CD4-positive, alpha-beta T cell treated with Interleukin-17A for 4 hours (primary cell): ENCODE measurements around the gene LANCL1.
"Not testable (repeated sequence)": the region's sequence is repeated elsewhere in the genome, so short reads cannot be mapped to it uniquely, and the experiment has no call there.

Experiments
- DNase-seq: peaks from one replicate; pipeline ENCODE4 v3.0.0-alpha.2; 2020; ENCODE audit warnings: mixed read lengths

The LANCL1 gene

GRCh38 chr2:210459407-210459806, 17.2 kb downstream of the LANCL1 start:
- no peak for DNase-seq

- no peak for DNase-seq
These were observed 18.2 kb downstream of the LANCL1 start for GRCh38 chr2:210458395-210458794.

DNA sequence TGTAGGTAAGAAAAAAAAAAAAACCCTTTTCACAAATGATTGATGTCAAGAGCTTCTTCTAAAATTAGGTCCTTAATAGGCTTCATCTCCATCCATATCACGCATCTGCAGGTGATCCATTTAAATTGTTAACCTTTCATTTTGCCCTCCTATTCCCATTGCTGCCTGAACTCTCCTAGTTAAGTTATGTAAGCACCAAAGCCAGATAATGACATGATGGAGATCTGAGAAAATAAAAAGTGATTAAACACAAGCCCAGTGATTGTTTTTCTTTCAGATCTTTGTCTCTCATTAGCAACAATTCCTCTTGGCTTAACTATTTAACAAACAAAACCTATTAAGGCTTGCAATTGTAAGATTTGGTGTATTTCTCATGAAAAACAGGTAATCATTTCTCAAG, 20.0 kb downstream of the LANCL1 start:
- DNase-seq, result no peak

- DNase-seq, result no peak
These were observed 22.2 kb downstream of the LANCL1 start for GRCh38 chr2:210454336-210454735.

- no peak for DNase-seq
These were observed 24.4 kb downstream of the LANCL1 start for GRCh38 chr2:210452194-210452593.

- DNase-seq, result not testable (repeated sequence)
These were observed 25.6 kb downstream of the LANCL1 start for GRCh38 chr2:210450942-210451341.

GRCh38 chr2:210445732-210446131, 30.8 kb downstream of the LANCL1 start:
- DNase-seq, result no peak

DNA sequence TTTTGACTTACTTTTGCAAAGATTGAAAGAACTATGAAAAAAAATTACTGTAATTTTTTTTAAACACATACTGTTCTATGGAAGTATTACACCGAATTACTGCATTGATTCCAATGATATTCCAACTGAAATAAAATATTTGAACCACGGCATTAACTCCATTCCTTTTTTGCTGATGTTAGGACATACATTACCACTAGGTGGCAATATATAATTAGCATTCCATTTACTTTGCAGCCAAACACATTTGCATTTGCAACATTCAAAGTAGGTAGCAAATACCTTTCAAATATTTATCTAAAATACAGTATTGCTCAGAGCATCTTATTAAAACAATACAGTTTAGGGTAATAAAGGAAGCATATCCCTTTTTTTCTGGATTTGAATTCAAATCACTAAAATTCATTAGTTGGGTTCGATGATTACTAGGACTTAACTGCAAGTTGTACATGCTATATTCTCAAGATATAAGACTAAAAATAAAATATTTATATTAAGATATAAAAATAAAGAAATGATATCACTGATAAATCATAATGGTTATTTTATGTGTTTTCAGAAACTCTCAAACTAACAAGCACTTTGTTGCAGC, 31.3 kb downstream of the LANCL1 start:
- no peak for DNase-seq

DNA sequence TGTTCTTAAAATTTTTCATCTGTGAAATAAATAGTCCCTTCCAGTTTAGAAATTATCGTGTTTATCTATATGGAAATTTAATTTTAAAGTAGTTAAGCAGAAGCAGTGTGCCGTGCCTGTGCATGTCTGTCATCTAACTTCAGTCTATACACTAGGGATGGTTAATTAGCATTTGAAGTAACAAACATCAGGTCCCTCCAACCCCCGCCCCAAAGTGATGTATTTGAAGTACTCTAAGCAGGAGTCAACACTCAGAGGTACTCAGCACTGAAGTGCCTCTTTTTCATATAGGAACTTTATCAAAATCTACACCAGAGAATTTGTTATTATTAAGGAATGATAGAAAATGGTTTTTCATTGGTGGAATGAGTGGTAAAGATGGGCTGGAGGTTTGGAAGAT, 33.0 kb downstream of the LANCL1 start:
- no peak for DNase-seq

DNA sequence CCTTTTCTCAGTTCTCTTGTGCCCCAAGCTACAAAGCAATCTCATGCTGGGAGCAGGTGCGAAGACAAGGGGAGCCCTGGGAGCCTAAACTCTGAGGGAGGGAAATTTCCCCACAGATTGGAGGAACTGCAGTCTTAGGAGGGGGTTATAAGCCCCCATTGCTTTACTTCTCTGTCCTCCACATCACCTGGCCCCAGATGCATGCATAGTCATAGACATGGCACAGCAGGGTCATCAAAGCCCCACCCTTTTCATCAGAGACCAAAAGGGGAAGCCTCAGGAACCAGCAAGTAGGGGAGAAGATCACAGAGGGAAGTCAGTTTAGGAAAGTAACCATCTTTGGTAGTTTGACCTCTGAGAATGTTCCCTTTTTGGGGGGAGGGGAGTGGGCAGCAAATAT, 33.7 kb downstream of the LANCL1 start:
- DNase-seq, result no peak

DNA sequence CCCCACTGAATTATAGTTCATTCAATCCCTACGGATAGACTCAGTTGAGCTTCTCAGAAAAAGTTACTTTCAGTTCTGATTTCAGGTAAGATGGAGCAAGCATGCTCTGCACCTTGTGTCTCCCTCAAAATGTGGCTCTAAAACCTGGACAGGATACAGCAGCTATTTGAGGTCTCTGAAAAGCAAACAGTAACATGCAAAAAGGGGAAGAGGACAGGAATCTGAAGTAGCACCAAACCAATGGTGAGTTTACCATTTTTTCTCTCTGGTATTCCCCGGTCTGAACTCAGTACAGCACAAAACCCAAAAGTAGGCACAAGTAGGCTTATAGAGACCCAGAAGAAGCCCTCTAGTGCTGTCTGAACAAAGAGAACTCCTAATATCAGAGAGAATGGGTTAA, 34.1 kb downstream of the LANCL1 start:
- no peak for DNase-seq

GRCh38 chr2:210440206-210440605, 36.4 kb downstream of the LANCL1 start:
- no peak for DNase-seq

- no peak for DNase-seq
These were observed 41.1 kb downstream of the LANCL1 start for GRCh38 chr2:210435439-210435838.

DNA sequence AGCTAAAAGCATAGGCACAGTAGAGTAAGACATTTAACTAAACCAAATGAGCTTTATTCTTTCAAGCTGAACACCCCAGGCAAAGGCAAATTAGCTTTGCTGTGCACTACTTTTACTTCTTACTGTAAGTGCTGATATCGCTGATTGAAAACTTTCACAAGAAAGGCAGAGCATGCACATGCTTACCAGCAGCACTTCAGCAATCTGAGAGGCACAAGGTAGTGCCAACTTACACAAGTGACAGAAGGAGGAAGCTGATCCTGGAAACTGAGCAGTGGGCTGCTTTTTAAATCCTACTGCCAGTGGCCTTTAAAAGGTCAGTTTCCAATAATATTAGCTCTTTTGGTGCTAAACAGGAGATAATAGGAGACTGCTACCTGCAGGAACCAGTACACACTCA, 43.9 kb downstream of the LANCL1 start:
- no peak for DNase-seq

- no peak for DNase-seq
These were observed 47.0 kb downstream of the LANCL1 start for GRCh38 chr2:210429403-210430137.

- no peak for DNase-seq
These were observed 48.0 kb downstream of the LANCL1 start for GRCh38 chr2:210428393-210429179.

GRCh38 chr2:210427309-210427708, 49.2 kb downstream of the LANCL1 start:
- not testable (repeated sequence) for DNase-seq

DNA sequence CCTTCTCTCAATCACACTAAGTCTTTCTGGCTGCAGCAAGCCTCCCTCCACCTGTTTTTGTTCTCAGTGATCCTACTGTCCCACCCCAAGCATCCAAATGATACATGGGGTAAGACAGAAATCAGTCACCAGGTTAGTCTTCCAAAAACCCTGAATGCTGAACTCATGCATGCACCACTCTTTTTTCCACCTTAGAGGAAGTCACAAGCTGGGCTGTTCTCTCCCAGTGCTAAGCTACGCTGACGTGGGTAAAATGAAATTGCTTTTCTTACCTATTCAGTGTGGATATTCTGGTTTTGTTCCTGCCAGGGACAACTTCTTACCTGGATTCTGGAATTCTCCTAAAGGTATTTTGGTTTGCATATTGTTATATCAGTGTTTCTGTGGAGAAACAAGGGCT, 54.2 kb downstream of the LANCL1 start:
- DNase-seq, result no peak

DNA sequence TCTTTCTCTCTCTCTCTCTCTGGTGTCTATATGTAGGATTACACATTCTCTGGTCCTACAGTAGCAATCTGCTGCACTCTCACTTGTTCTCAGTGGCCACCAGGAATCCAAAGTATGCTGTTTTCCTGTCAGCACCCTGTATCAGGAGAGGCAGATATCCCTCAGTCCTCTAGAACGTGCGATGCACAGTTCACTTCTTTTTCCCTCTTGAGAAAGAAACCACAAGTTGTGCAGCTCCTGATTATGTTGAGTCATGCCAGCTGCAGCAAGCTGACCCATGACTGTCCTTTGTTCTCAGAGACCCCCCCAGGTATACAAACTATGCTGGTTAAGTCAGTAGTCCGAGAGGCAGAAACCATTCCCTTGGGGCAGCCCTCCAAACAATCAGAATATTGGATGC, 54.6 kb downstream of the LANCL1 start:
- no peak for DNase-seq

DNA sequence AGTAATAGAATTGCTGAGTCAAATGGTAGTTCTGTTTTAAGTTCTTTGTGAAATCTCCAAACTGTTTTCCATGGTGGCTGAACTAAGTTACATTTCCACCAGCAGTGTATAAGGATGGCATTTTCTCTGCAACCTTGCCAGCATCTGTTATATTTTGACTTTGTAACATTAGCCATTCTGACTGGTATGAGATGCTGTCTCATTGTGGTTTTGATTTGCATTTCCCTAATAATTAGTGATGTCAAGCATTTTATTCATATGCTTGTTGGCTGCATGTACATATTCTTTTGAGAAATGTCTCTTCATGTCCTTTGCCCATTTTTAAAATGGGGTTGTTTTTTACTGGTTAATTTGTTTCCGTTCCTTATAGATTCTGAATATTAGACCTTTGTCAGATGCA, 63.9 kb downstream of the LANCL1 start:
- DNase-seq, result no peak

DNA sequence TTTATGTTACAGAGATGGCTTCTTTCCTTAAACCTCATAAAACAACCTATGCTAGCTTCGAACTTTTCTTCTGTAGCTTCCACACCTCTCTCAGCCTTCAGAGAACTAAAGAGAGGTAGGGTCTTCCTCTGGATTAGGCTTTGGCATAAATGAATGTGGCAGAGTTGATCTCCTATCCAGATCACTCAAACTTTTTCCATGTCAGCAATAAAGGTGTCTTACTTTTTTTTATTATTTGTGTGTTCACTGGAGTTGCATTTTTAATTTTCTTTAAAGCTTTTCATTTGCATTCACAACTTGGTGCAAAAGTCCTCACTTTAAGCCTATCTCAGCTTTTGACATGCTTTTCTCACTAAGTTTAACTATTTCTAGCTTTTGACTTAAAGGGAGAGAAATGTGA, 66.0 kb downstream of the LANCL1 start:
- no peak for DNase-seq

DNA sequence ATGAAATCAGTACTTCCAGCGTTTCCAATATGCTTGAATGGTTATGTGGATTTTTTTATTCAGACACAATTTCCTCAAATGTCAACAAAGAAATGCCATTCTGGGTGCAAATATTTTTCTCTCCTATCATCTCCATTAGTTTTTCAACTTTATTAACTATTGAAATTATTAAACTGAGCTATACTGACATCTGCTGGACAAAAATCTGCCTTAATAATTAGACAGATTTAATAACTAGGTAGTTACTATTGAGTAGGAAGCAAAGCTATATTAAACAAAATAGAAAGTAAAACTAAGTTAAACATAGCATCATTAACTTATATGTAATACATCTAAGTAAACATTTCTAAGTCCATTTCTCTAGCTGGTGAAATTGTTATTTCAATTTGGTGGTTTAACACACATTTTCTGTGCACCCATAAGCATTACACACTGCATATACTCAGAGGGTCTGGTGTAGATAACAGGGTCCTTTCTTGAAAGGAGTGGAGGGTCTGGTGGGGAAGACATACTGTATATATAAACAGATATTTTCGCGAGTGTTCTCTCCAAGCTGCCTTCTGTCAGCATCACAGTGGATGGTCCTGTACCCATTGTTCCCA, 77.0 kb downstream of the LANCL1 start:
- DNase-seq, result no peak

- no peak for DNase-seq
These were observed 84.1 kb downstream of the LANCL1 start for GRCh38 chr2:210392469-210392881.

DNA sequence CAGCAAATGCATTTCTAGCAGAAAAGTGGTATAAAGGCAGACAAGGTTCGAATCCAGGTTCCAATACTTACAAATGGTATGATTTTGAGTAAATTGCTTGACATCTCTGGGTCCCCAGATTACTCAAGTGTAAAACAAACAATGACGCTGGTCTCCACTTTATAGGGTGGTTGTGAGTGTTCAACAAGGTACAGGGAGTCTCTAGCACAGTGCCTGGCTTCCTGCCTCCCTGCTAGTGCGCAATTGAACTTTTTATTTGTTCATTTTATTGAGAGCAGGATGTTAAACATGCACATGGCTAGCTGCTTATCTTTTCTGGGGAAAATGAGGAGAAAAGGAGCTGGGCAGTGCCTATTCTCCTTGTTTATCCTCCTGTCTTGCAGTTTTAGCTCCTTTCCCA, 86.7 kb downstream of the LANCL1 start:
- no peak for DNase-seq
